ENCODE measurements around the gene CLEC18A.

The CLEC18A gene

GRCh38 chr16:69924041-69924775 is 26.9 kb upstream of the CLEC18A start:
- no peak overlapping the region for H3K4me3 ChIP-seq (ENCODE audit: low read depth, low read length)
- TF ChIP-seq, protein P1, sequence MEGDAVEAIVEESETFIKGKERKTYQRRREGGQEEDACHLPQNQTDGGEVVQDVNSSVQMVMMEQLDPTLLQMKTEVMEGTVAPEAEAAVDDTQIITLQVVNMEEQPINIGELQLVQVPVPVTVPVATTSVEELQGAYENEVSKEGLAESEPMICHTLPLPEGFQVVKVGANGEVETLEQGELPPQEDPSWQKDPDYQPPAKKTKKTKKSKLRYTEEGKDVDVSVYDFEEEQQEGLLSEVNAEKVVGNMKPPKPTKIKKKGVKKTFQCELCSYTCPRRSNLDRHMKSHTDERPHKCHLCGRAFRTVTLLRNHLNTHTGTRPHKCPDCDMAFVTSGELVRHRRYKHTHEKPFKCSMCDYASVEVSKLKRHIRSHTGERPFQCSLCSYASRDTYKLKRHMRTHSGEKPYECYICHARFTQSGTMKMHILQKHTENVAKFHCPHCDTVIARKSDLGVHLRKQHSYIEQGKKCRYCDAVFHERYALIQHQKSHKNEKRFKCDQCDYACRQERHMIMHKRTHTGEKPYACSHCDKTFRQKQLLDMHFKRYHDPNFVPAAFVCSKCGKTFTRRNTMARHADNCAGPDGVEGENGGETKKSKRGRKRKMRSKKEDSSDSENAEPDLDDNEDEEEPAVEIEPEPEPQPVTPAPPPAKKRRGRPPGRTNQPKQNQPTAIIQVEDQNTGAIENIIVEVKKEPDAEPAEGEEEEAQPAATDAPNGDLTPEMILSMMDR (IDR thresholded peaks at IDR 0.05; ENCODE audit: control insufficient read depth, extremely low read depth, insufficient read depth), result no peak
- DNase-seq (ENCODE audit: low read depth), result no peak

- TF ChIP-seq, protein P1 (IDR thresholded peaks at IDR 0.05; ENCODE audit: control insufficient read depth, extremely low read depth, insufficient read depth), result no peak
- DNase-seq (ENCODE audit: low read depth), result no peak
- H3K4me3 ChIP-seq (ENCODE audit: low read depth, low read length), result no peak overlapping the region
These were observed 26.4 kb upstream of the CLEC18A start for GRCh38 chr16:69924777-69925191.

- no peak for DNase-seq (ENCODE audit: low read depth)
- H3K4me3 ChIP-seq (ENCODE audit: low read depth, low read length), result no peak overlapping the region
- TF ChIP-seq, protein P1 (IDR thresholded peaks at IDR 0.05; ENCODE audit: control insufficient read depth, extremely low read depth, insufficient read depth), result no peak
These were observed 25.8 kb upstream of the CLEC18A start for GRCh38 chr16:69925311-69925710.

DNA sequence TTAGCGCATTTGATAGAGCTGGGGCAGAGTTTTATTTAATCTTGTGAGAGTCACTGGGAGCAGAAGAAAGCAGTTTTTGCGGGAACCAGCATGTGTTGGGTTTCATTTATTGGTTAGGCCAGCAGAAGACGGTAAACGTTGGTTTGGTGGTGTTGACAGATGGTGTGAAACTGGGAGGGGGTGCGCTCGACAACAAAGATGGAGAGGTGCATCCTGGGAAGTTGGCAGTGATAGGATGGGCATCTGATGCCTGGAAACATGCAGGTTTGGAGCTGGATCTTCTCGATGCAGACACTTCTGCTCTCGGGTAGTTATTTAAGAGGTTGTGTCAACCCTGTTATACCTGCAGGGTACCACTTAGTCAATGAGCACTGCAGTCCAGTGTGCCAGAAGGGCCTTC is 24.9 kb upstream of the CLEC18A start:
- H3K4me3 ChIP-seq (ENCODE audit: low read depth, low read length), result no peak overlapping the region
- TF ChIP-seq, protein P1 (IDR thresholded peaks at IDR 0.05; ENCODE audit: control insufficient read depth, extremely low read depth, insufficient read depth), result no peak
- DNase-seq (ENCODE audit: low read depth), result no peak

DNA sequence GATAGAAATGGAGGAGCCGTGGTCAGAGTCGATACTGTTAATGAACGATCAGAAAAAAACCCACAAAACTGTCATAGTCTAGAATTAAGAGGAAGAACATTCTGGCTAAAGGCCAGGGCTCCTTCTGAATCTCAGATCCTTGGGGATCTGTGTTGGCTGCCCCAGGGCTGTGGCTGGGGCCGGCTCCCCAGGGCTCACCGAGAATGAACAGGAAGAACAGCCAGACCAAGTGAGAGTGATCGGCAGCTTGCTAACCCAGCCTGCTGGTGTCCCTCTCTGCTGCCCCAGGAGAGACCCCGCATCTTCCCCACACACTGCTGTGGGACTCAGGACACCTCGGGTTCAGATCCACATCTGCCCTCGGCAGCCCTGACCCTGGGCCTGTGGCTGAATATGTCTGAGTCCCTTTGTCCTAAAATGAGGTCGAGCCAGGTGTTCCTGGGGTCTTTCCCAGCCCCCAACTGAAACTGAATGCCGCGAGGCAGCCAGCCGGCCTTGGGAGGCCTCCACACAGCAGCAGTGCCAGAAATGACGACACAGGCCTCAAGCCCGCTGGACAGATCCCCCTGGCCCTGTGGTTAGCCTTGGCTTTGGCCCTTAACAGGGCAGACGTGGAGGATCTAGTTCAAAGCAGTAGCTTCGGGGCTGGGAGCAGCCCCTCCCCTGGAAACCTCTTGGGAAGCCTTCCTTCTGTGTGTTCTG is 23.9 kb upstream of the CLEC18A start:
- DNase-seq (ENCODE audit: low read depth), result no peak
- H3K4me3 ChIP-seq (ENCODE audit: low read depth, low read length), result no peak overlapping the region
- TF ChIP-seq, protein P1 (IDR thresholded peaks at IDR 0.05; ENCODE audit: control insufficient read depth, extremely low read depth, insufficient read depth), result no peak

DNA sequence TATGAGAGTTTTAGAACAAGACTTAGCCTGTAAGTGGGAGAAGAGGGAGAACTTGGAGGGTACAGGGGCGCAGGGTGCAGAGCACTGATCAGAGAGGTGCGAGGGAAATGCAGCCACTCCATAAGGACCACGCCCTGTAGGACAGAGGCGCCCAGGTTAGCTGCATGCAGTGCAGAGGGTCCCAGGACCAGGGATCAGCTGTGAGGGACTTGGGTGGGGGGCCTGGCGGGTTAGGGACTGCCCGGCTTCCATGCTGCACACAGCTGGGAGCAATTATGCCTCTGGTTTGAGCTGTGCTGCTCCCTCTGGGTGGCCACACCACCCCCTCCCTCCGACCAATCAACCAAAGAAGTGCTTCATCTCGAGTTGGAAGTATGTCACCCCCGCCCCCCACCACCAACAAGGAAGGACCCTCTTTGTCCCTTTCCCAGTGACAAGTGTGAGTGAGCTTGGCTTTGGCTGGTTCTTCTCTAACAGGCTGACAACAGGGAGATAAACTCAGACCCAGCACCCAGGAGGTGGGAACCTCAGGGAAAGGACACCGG is 22.2 kb upstream of the CLEC18A start:
- no peak for DNase-seq (ENCODE audit: low read depth)
- no peak overlapping the region for H3K4me3 ChIP-seq (ENCODE audit: low read depth, low read length)
- TF ChIP-seq, protein P1 (IDR thresholded peaks at IDR 0.05; ENCODE audit: control insufficient read depth, extremely low read depth, insufficient read depth), result no peak

Measured in LNCaP clone FGC (cell line).